HFF-Myc (cell line): ENCODE data around the gene GSTM5.
"Not testable (repeated sequence)": the region's sequence is repeated elsewhere in the genome, so short reads cannot be mapped to it uniquely, and the experiment has no call there.

ENCODE experiments used
- DNase-seq: peaks from one replicate; pipeline ENCODE4 v3.0.0-alpha.2; 2011; ENCODE audit warnings: low read depth; ENCODE audit errors: extremely low read depth
- H3K4me3 ChIP-seq: replicated peaks from 2 replicates; pipeline ENCODE4 v1.5.1; 2011; ENCODE audit warnings: low read depth, mild to moderate bottlenecking, control low read depth, low read length
- TF ChIP-seq, protein P1 (sequence below): IDR thresholded peaks from 2 replicates; pipeline ENCODE4 v1.5.1; 2012; ENCODE audit warnings: mild to moderate bottlenecking, low read depth, low read length, control low read depth; ENCODE audit errors: missing control alignments

GSTM5 gene

DNA sequence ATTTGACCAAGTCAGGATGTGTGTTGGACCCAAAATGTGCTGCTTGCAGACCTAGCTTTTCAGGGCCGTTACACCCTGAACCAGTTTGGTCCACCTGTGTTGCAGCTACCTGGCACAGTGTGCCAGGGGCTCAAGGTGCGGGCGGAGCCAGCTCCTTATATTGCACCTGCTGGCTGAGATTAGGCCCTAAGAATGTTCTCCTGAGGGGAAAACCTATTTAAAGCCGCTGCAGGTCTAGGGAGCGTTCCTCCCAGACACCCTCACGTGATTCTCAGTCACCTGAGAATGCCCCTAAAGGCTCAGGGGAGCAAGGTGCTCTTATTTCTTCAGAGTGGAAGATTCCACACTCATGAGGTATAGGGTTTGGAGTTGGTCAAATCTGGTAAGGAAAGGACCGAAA lies 16.8 kb downstream of the GSTM5 start:
- no peak for DNase-seq
- no peak overlapping the region for H3K4me3 ChIP-seq
- TF ChIP-seq, protein P1, sequence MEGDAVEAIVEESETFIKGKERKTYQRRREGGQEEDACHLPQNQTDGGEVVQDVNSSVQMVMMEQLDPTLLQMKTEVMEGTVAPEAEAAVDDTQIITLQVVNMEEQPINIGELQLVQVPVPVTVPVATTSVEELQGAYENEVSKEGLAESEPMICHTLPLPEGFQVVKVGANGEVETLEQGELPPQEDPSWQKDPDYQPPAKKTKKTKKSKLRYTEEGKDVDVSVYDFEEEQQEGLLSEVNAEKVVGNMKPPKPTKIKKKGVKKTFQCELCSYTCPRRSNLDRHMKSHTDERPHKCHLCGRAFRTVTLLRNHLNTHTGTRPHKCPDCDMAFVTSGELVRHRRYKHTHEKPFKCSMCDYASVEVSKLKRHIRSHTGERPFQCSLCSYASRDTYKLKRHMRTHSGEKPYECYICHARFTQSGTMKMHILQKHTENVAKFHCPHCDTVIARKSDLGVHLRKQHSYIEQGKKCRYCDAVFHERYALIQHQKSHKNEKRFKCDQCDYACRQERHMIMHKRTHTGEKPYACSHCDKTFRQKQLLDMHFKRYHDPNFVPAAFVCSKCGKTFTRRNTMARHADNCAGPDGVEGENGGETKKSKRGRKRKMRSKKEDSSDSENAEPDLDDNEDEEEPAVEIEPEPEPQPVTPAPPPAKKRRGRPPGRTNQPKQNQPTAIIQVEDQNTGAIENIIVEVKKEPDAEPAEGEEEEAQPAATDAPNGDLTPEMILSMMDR = no peak

DNA sequence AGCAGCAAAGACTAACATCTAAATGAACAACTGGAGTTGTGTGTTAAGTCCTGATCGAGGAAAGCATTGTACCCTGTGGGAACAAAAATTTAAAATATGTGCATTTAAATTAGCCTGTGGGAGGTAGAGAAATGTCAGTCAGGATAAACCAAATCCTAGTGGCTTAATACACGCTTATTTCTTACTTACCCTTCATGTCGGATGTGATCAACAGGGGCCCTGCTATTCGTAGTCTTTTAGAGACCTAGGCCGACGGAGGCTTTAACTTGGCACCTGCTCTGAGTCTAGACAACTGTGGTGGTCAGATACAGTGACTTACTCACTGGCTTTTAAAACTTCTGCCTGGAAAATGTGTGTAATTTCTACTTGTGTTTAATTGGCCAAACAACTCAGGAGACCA lies 18.6 kb downstream of the GSTM5 start:
- TF ChIP-seq, protein P1 = no peak
- no peak for DNase-seq
- H3K4me3 ChIP-seq = no peak overlapping the region

GRCh38 chr1:109732390-109732881 lies 20.4 kb downstream of the GSTM5 start:
- no peak for DNase-seq
- TF ChIP-seq, protein P1 = no peak

GRCh38 chr1:109733236-109733870 lies 21.3 kb downstream of the GSTM5 start:
- TF ChIP-seq, protein P1 = no peak
- no peak for DNase-seq
- no peak overlapping the region for H3K4me3 ChIP-seq

More at GRCh38 chr1:109732390-109732881, 20.4 kb downstream of the GSTM5 start:
- no peak overlapping the region for H3K4me3 ChIP-seq

DNA sequence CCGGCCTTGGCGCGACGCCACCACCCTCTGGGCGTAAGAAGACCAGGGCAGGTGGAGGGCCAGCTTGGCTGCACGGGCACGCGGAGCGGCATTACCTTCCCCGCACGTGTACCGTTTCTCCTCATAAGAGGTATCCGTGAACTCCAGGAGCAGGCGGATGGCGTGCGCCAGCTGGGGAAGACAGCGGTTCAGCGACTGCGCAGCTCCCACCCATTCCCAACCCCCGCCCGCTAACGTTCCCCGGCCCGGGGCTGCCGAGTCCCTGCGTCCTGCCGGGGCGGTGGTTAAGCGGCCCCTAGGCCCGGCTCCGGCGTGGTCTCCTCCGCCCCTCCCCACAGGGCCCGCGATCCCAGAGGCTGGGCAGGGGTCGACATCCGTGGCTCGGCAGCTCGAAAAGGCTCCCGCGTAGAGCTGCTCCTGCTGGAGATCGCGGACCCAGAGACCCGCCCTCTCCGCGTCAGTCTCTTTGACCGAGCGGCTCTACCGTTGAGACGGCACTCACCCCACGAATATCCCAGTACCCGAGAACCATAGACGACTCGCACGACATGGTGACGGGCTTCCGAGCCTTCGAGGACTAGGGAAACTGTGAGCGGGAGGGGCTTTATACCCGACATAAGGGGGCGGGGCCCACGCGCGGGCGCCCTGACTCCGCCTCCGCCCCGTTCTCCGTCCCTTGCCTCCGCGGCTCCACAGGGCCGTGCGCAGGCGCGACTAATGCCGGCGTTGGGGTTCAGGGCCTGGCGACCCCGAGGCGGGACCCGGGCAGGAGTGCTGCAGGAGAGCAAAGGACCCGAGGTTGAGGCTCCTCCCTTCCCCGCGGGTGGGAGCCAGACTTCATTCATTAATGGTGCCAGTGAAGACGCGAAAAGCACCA lies 27.9 kb downstream of the GSTM5 start:
- DNase-seq = no peak
- TF ChIP-seq, protein P1 = no peak
- peak overlapping the region; percentile 66 for H3K4me3 ChIP-seq

GRCh38 chr1:109740615-109741373 lies 28.7 kb downstream of the GSTM5 start, which contains the start of gene GSTM3:
Gene GSTM3 (minus strand): TSS chr1:109741038. CDS start chr1:109740287, 751 bp downstream.
- TF ChIP-seq, protein P1 = no peak
- peak within 1 kb of the TSS; percentile 66 for H3K4me3 ChIP-seq
- no peak for DNase-seq

- not testable (repeated sequence) for H3K4me3 ChIP-seq
Observed at GRCh38 chr1:109748311-109748710, 36.3 kb downstream of the GSTM5 start.

More at GRCh38 chr1:109748311-109748710, 36.3 kb downstream of the GSTM5 start:
- not testable (repeated sequence) for DNase-seq
